ENCODE results near the gene MYLK. TPM values are rescaled to one million over a fixed set of nuclear protein-coding genes. Genes with fewer than 3 reads are reported as not detected.
A peak's percentile ranks its signal among the peaks of the same experiment; 100 is the strongest.

The MYLK gene
- total RNA-seq, 1 experiment from 2014 or later = 3.1 TPM

DNA sequence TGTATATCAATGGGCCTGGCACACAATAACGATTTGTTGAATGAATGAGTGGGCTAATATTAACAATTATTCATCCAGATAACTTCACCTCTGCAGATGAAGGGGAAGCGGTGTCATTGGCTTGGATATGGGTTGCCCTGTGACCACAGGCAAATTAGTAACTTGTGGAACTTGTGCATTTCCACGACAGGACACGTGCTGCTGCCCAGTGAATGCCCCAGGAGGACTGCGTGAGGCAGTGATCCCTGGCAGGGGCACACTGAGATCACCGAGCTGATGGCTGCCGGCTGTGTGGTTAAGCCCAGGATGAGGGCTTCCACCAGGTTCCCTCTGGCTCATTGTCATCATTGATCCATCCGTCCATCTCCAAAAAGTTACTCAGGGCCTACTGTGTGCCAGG lies 215.2 kb downstream of the MYLK start:
- no peak for DNase-seq
- Histone ChIP-seq H3K36me3 (replicated peaks; ENCODE audit: control insufficient read depth, insufficient read depth, low read length) (no peaks in the 10 kb centered on the region), H3K4me3 (ENCODE audit: insufficient read depth, low read depth, low read length) (no peak overlapping the region), H3K27me3 (ENCODE audit: control insufficient read depth, insufficient read depth, low read length) (no peaks in the 10 kb centered on the region)

DNA sequence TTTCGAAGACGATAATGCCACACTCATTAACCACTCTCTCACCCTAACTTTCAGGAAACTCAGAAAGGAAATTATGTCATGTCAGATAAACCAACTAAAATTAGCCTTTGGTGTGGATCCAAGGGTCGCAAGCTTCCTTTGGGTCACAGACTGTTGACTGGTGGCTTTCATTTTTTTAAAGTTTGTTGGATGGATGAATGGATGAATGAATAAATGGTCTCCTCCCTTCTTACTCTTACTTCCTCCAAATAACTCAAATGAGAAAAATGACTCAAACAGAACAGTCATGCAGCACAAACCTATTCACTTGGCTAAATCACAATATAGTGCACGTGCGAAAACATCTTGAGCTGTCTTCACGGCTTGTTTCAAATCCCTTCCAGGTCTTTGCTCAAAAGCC lies 216.3 kb downstream of the MYLK start:
- H3K27me3 ChIP-seq (ENCODE audit: control insufficient read depth, insufficient read depth, low read length) = no peaks in the 10 kb centered on the region
- no peak for DNase-seq
- no peak overlapping the region for H3K4me3 ChIP-seq (ENCODE audit: insufficient read depth, low read depth, low read length)
- no peaks in the 10 kb centered on the region for H3K36me3 ChIP-seq (replicated peaks; ENCODE audit: control insufficient read depth, insufficient read depth, low read length)

DNA sequence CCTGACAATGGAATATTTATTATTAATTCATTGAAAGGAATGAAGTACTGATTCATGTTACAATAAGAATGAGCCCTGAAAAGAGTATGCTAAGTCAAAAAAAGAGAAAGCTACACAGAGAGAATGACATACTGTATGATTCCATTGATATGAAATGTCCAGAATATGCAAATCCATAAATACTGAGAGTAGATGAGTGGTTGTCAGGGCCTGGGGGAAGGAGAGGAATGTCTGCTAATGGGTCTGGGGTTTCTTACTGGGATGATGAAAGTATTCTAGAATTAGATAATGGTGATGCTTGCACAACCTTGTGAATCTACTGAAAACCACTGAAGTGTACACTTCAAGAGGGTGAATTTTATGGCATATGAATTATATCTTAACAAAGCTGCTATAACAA lies 219.4 kb downstream of the MYLK start:
- no peaks in the 10 kb centered on the region for H3K27me3 ChIP-seq (ENCODE audit: control insufficient read depth, insufficient read depth, low read length)

DNA sequence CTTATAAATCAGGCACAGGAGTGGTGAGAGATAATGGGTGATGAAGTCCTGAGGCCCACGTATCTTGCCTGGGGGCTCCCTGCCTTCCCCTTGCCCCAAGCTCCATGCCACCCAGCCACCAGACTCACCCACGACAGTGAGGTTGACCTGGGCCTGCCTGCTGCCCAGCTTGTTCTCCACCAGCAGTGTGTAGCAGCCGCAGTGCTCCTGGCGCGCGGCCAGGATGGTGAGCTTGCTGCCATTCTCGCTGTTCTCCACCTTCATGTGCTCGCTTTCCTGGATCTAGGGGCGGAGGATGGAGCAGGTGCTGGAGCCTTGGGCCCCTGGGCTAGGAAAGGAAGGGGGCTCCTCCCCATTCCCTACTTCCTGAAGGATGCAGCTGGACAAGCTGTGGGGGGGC lies 220.2 kb downstream of the MYLK start:
- Histone ChIP-seq H3K36me3 (replicated peaks; ENCODE audit: control insufficient read depth, insufficient read depth, low read length) (no peaks in the 10 kb centered on the region; the same call in 1 of the 2 replicates), H3K27me3 (ENCODE audit: control insufficient read depth, insufficient read depth, low read length) (no peaks in the 10 kb centered on the region)

More for the DNA sequence above, 219.4 kb downstream of the MYLK start:
- Histone ChIP-seq H3K4me3 (ENCODE audit: insufficient read depth, low read depth, low read length) (no peak overlapping the region), H3K36me3 (replicated peaks; ENCODE audit: control insufficient read depth, insufficient read depth, low read length) (no peaks in the 10 kb centered on the region; the same call in 1 of the 2 replicates)
- DNase-seq = no peak

DNA sequence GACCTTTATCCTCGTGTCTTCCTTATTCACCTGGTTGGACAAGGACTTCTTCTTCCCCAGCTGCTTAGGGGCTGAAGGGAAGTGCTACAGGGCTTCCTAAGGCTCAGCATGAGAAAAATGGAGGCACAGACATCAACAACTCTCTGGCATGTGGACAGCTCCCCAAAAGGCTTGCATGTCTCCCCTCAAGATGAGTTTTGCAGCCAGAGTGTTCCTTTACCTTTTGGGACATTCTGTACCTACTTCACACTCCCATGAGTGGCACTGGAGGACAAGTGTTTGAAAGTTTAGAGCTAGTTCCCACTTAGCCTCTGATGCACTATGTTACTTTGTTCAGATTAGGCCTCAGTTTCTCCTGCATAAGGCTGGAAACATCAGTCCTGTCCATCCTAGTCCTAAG lies 222.2 kb downstream of the MYLK start:
- no peaks in the 10 kb centered on the region for H3K27me3 ChIP-seq (ENCODE audit: control insufficient read depth, insufficient read depth, low read length)
- DNase-seq = no peak

More for the DNA sequence above, 220.2 kb downstream of the MYLK start:
- H3K4me3 ChIP-seq (ENCODE audit: insufficient read depth, low read depth, low read length) = no peak overlapping the region
- no peak for DNase-seq

DNA sequence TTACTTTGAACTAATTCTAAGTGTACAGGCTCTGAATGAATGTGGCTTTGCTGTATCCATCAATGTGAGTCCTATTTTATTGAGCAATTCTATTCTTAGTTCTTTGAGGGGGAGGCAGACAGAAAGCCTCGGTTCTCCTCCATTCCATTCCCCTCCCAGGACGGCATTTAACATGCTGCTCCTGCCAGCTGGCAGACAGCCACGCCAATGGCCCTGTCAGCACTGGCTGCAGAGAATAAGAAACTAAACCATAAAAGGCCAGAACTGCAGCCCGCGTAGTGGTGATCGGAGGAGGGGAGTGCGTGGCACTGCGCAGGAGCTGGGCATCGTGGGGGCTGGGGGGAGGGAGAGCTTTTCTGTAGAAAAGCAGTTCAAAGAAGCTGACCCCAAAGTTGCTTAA lies 223.2 kb downstream of the MYLK start:
- H3K4me3 ChIP-seq (ENCODE audit: insufficient read depth, low read depth, low read length) = no peak overlapping the region
- no peak for DNase-seq
- H3K27me3 ChIP-seq (ENCODE audit: control insufficient read depth, insufficient read depth, low read length) = no peaks in the 10 kb centered on the region
- no peaks in the 10 kb centered on the region; the same call in 1 of the 2 replicates for H3K36me3 ChIP-seq (replicated peaks; ENCODE audit: control insufficient read depth, insufficient read depth, low read length)

More for the DNA sequence above, 222.2 kb downstream of the MYLK start:
- H3K4me3 ChIP-seq (ENCODE audit: insufficient read depth, low read depth, low read length) = no peak overlapping the region
- no peaks in the 10 kb centered on the region; the same call in 1 of the 2 replicates for H3K36me3 ChIP-seq (replicated peaks; ENCODE audit: control insufficient read depth, insufficient read depth, low read length)

DNA sequence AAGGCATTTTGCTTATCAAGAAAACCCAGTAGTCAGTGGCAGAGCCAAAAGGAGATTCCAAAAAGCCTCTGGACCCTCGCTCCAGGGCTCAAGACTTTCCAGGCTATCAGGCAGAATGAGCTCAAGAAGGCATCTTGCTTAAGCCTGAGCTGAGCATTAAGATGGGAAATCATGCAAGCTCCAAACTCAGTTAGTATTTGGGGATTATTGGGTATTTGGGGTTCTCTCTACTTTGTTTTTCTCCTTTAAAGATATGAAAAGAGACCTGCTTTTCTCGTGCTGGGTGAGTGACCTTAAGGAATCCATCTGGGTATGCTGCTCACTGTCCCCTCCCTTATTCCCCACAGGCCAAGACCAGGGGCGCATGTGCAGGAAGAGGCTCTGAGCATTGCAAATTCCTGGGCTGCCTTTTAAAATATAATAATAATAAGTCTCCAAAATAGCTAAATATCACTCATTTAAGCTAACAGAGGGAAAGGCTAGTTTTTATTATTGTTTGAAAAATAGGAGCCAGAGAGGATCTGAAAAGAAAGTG lies 223.9 kb downstream of the MYLK start:
- no peaks in the 10 kb centered on the region for H3K27me3 ChIP-seq (ENCODE audit: control insufficient read depth, insufficient read depth, low read length)
- no peaks in the 10 kb centered on the region; the same call in 1 of the 2 replicates for H3K36me3 ChIP-seq (replicated peaks; ENCODE audit: control insufficient read depth, insufficient read depth, low read length)
- no peak for DNase-seq
- no peak overlapping the region for H3K4me3 ChIP-seq (ENCODE audit: insufficient read depth, low read depth, low read length)

DNA sequence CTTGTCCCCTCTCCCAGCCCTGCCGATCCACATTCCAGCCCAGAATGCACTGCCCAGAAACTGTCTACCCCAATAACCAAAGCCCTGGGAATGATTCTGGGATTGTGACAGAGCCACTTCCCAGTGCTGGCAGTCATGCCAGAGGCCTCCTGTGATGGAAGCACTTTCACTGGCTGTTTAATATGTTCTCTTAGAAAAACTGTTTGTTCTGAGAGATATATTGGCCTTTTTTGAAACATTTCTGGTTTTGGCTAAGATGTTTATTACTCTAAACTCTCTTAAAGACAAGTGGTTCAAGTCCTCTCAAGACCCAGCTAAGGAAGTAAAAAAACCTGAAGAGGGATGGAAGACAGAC lies 225.3 kb downstream of the MYLK start:
- Histone ChIP-seq H3K36me3 (replicated peaks; ENCODE audit: control insufficient read depth, insufficient read depth, low read length) (no peaks in the 10 kb centered on the region; the same call in 1 of the 2 replicates), H3K27me3 (ENCODE audit: control insufficient read depth, insufficient read depth, low read length) (no peaks in the 10 kb centered on the region), H3K4me3 (ENCODE audit: insufficient read depth, low read depth, low read length) (no peak overlapping the region)
- DNase-seq = no peak

DNA sequence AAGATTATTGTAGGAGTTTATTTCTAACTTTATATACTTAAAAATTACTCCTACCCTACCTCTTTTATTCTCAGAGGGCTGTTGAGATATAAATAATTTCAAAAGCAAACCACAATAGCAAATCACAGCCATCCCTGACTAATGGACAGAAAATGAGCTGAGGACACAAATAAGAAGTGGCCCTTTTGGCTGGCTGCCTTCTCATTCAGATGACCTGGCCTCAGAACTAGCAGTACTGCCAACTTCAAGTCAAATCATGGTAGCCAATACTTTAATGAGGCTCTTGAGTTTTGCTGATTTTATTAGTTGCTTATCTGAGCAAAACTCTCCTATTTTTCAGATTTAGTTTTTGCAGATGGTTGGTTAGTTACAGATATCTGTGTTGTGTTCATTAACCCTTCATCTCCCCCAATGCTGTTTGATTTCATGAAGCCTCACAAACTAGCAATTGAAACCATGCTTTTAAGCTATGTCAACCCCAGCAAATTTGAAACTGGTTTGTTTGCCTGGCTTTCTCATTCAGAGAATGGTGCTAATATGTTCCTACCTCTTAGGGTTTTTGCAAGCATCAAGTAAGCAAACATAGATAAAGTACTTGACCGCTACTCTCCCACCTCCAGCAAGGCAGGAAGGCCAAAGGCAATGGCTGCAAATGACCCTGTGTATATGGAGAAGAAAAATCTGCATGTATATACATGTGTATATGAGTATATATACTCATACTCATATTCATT lies 225.8 kb downstream of the MYLK start:
- H3K4me3 ChIP-seq (ENCODE audit: insufficient read depth, low read depth, low read length) = no peak overlapping the region
- H3K36me3 ChIP-seq (replicated peaks; ENCODE audit: control insufficient read depth, insufficient read depth, low read length) = no peaks in the 10 kb centered on the region; the same call in 1 of the 2 replicates
- DNase-seq = no peak
- H3K27me3 ChIP-seq (ENCODE audit: control insufficient read depth, insufficient read depth, low read length) = no peaks in the 10 kb centered on the region

DNA sequence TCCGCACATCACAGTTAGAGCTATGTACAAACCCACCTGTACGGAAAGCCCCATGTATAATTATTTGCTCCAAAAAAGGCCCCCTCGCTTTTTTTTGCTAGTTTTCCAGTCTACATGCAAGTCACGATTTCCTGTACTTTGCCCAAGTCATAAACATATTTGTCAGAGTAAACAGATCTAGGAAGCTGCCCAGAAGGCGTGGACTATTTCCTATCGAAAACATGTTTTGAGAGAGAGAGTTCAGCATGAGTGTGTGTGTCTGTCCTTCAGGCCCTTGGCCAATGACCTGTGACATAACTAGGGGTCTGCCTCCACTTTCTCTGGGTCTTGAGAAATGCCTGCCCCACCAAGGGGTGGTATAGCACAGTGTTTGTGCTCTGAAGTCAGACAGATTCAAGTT lies 226.6 kb downstream of the MYLK start:
- no peak for DNase-seq
- H3K27me3 ChIP-seq (ENCODE audit: control insufficient read depth, insufficient read depth, low read length) = no peaks in the 10 kb centered on the region
- H3K36me3 ChIP-seq (replicated peaks; ENCODE audit: control insufficient read depth, insufficient read depth, low read length) = no peaks in the 10 kb centered on the region; the same call in 1 of the 2 replicates
- H3K4me3 ChIP-seq (ENCODE audit: insufficient read depth, low read depth, low read length) = no peak overlapping the region

DNA sequence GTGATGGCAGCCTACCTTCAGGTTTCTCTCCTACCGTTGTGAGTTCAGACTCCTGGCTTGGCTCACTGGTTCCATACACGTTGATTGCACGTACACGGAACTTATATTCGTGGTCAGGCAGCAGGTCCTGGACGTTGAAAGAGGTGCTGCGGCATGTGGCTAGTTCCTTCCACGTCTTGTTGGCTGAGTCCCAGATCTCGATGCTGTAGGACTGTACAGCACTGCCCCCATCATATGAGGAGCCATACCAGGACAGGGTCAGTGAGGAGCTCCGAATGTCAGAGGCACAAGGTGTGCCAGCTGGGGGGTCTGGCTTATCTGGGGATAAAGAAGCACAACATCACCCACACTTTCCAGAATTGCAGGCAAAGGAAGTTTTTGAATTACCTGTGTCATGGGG lies 227.0 kb downstream of the MYLK start:
- H3K36me3 ChIP-seq (replicated peaks; ENCODE audit: control insufficient read depth, insufficient read depth, low read length) = no peaks in the 10 kb centered on the region
- H3K27me3 ChIP-seq (ENCODE audit: control insufficient read depth, insufficient read depth, low read length) = no peaks in the 10 kb centered on the region
- DNase-seq = no peak
- no peak overlapping the region for H3K4me3 ChIP-seq (ENCODE audit: insufficient read depth, low read depth, low read length)

DNA sequence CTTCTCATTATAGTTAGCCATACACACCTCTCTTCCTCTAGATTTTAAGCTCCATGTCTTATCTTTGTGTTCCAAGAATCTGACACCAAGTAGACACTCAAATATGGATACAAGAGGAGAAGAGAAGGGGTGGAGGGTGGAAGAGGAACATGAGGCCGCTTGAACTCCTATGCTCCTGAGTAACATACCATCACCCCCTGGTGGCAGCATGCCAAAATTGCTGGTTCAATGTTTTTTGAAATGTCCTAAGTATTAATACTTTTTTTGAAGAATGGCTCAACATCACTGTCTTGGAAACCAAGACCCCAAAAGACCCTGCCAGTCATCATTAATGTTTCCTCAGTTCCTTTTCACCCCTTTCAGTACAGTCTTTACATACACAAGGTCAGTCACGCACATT lies 227.4 kb downstream of the MYLK start:
- H3K36me3 ChIP-seq (replicated peaks; ENCODE audit: control insufficient read depth, insufficient read depth, low read length) = no peaks in the 10 kb centered on the region
- peak; percentile 54 for DNase-seq
- H3K4me3 ChIP-seq (ENCODE audit: insufficient read depth, low read depth, low read length) = no peak overlapping the region
- no peaks in the 10 kb centered on the region for H3K27me3 ChIP-seq (ENCODE audit: control insufficient read depth, insufficient read depth, low read length)

DNA sequence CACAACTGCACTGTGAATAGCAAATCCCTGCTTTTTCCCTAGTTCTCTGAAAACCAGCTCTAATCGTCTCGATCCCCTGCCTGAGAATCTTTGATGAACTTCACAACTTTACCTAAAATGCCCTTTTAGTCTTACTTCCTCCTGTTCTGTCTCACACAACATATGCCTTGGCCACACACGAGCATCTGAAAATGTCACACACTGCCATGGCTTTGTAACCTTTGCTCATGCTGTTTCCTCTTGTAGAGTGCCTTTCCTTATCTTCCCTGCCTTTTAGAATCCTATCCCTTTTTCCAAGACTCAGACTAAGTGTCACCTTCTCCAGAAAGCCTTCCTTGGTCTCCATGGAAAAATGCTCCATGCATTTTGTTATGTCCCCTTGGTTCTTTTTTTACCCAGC lies 227.9 kb downstream of the MYLK start:
- DNase-seq = no peak
- Histone ChIP-seq H3K27me3 (ENCODE audit: control insufficient read depth, insufficient read depth, low read length) (no peaks in the 10 kb centered on the region), H3K4me3 (ENCODE audit: insufficient read depth, low read depth, low read length) (no peak overlapping the region), H3K36me3 (replicated peaks; ENCODE audit: control insufficient read depth, insufficient read depth, low read length) (no peaks in the 10 kb centered on the region)

DNA sequence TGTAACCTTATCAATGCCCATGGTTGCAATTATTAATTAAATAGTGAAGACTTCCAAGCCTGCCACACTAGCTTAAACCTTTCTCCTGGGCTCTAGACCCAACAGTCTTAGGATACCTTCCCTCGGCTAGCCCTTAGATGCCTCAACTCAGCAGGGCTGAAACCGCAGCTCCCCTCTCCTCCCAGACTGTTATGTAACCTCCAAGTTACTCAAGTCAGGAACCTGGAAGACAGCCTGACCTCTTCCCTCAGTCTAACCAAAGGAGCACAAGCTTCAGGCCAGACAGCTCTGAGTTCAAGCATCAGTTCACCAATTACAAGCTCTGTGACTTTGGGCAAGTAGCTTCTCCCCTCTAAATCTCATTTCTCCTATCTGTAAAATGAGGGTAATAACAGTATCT lies 228.7 kb downstream of the MYLK start:
- no peaks in the 10 kb centered on the region for H3K36me3 ChIP-seq (replicated peaks; ENCODE audit: control insufficient read depth, insufficient read depth, low read length)
- DNase-seq = no peak
- H3K4me3 ChIP-seq (ENCODE audit: insufficient read depth, low read depth, low read length) = no peak overlapping the region
- H3K27me3 ChIP-seq (ENCODE audit: control insufficient read depth, insufficient read depth, low read length) = no peaks in the 10 kb centered on the region

DNA sequence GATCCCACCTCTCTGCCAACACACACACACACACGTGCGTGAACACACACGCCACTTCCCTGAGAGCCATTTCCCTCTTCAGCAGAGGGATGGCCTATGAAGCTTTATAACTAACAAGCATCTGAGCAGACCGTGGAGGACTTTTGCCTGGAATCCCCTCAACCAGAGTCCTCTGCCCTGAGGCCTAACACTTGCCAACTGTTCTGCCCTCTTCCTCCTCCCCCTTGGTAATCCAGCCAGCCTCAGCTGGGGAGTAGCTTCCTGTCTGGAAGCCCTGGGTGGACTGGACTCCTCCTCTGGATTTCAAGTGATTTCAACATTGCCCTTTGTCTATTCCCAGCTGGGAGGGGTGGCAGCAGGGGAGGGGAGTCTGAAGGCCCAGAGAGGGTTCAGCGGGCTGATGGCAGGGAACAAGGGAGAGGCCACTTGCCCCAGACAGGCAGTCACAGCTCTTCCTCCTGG lies 230.9 kb downstream of the MYLK start:
- no peaks in the 10 kb centered on the region for H3K36me3 ChIP-seq (replicated peaks; ENCODE audit: control insufficient read depth, insufficient read depth, low read length)
- DNase-seq = no peak
- H3K4me3 ChIP-seq (ENCODE audit: insufficient read depth, low read depth, low read length) = no peak overlapping the region
- H3K27me3 ChIP-seq (ENCODE audit: control insufficient read depth, insufficient read depth, low read length) = no peaks in the 10 kb centered on the region
